Dermis microvascular lymphatic vessel endothelial cell (primary cell): ENCODE results near the gene RNU7-1. TPM values are rescaled to one million over a fixed set of nuclear protein-coding genes. Genes with fewer than 3 reads are reported as not detected.
A peak's percentile ranks its signal among the peaks of the same experiment; 100 is the strongest.

Experiments used
- DNase-seq, 2 donors: peaks; one replicate each; pipeline versions ENCODE4 v3.0.0 to v3.0.0-alpha.2; 2010; ENCODE audit warnings: low read depth in 2 of 2
- total RNA-seq: library from RNA; depleted of rRNA; stranded (reverse); fragments of >200 nt; gene quantifications from 2 replicates; pipeline ENCODE4 v1.2.1, GENCODE V29; 2014

The RNU7-1 gene
- total RNA-seq, 1 donor from 2014 or later = not detected

GRCh38 chr12:6963791-6964413 lies 20.3 kb downstream of the RNU7-1 start:
- DNase-seq = no peak

GRCh38 chr12:6964605-6965025 lies 21.0 kb downstream of the RNU7-1 start:
- DNase-seq = no peak

- peak; percentile 75 to 84 for DNase-seq
Measured at GRCh38 chr12:6965026-6965661, 21.5 kb downstream of the RNU7-1 start.

- DNase-seq = no peak
Measured at GRCh38 chr12:6965714-6966113, 22.1 kb downstream of the RNU7-1 start.

GRCh38 chr12:6966351-6966750 lies 22.7 kb downstream of the RNU7-1 start:
- DNase-seq = no peak

- no peak for DNase-seq
Measured at GRCh38 chr12:6967651-6968100, 24.1 kb downstream of the RNU7-1 start.

GRCh38 chr12:6968426-6968825 lies 24.8 kb downstream of the RNU7-1 start:
- no peak for DNase-seq

- DNase-seq = no peak
Measured at GRCh38 chr12:6970096-6970527, 26.5 kb downstream of the RNU7-1 start.

DNA sequence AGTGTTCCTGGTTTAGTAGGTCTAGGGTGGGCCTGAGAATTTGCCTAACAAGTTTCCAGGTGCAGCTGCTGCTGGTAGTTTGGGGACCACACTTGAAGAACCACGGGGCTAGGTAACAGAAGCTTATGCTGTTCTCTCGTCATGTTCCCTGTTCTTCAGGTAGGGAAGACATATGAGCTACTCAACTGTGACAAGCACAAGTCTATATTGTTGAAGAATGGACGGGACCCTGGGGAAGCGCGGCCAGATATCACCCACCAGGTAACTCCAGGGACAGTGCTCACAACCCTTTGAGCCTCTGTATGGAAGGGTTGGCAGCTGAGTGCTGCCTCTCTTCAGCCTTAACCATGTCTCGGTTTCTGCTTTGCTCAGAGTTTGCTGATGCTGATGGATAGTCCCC lies 30.6 kb downstream of the RNU7-1 start:
- no peak for DNase-seq

GRCh38 chr12:6975297-6976032 lies 31.8 kb downstream of the RNU7-1 start:
- DNase-seq = no peak

DNA sequence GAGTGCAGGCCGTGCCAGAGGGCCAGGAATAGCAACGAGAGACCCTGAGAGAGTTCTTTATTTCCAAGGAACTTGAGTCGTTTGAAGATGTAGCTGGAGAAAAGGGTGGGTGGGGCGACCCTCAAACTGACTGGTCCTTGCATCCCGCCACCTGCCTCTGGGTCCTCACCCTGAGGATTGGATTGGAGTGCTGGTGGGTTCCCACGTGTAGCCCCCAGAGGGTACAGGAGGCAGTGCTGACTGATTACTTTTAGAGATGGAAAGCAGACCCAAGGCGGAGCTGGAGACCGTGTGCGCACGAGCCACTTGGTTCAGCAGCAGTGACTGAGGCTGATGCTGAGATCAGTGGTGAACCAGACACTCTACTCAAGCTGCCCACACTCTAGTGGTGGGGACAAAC lies 34.0 kb downstream of the RNU7-1 start:
- no peak for DNase-seq

DNA sequence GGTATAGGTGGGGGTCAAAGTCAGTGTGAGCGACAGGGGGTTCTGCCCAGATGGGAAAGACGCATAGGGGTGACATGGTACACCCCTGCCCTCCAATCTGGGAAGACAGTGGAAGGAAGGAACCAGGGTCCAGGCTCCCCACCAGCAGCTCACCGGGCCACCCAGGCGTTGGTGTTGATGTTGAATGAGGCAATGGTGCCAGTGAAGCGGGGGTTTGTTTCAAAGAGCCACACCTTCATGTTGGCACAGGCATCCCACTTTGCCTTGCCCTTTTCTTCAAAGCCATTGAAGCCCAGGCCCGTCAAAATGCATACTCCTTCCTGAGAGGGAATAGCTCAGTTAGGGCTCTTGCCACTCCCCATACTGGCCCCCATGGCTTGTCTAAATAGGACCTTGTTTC lies 34.6 kb downstream of the RNU7-1 start:
- DNase-seq = no peak

DNA sequence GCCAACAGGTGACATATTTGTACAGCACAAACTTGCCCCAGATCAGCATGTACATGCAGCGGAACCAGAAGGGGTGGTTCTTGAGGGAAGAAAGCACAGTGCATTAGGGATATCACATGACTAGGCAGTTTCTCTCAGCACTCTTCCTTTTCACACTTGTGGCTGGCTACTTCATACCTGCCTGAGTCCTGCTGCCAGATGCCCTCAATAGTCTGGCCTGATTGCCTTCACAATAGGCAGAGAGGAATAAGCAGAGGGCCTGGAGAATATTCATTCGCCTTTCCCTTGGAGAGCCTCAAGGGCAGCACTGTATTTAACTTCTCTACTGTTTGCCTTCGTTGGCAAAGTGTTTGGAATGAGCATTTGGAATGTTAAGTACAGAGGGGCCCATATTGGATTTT lies 35.0 kb downstream of the RNU7-1 start:
- DNase-seq = no peak

DNA sequence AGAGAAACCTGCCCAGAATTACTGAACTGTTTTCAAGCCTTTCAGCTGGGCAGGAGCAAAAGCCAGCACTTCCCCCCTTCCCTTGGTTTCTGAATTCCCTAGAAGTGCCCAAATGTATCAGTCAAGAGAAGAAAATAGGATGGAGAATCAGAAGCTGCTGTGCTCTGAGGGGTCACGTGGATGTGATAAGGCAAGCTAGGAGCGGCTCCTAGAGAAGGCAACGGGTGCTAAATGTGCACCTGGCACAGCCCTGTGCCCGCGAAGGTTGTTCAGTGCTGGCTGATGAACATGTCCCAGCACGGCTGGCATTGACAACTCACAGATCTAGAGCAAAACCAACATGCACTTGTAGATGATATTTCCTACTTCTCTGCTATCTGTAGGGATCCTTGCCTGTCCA lies 35.4 kb downstream of the RNU7-1 start:
- no peak for DNase-seq

GRCh38 chr12:6979453-6979852 lies 35.8 kb downstream of the RNU7-1 start:
- DNase-seq = no peak

DNA sequence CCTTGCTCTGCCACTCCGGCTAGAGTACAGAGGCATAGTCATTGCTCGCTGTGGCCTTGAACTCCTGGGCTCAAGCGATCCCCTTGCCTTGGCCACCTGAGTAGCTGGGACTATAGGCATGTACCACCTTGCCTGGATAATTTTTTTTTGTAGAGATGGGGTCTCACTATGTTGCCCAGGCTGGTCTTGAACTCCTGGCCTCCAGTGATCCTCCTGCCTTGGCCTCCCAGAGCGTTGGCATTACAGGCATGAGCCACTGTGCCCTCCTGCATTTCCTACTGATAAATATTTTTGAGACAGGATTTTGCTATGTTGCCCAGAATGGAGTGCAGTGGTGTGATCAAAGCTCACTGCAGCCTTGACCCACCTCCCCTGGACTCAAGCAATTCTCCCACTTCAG lies 36.5 kb downstream of the RNU7-1 start:
- DNase-seq = no peak

DNA sequence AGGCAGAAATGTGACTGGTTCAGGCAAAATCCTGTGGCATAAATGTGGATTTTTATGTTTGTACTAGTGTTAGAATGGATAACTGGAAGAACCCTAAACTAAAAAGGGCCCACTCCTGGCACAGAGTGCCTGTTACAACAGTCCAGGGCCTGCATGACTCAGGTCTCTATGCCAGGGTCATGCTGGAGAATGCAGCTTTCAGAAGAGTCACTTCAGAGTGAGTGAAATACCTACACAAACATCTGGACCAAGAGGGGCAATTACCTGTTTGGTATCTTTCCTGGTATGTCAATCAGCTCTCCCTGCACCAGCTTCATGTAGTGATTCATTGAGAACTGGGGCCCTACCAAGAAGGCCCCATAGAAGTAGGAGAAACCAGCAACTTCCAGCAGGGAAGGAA lies 37.1 kb downstream of the RNU7-1 start:
- no peak for DNase-seq

DNA sequence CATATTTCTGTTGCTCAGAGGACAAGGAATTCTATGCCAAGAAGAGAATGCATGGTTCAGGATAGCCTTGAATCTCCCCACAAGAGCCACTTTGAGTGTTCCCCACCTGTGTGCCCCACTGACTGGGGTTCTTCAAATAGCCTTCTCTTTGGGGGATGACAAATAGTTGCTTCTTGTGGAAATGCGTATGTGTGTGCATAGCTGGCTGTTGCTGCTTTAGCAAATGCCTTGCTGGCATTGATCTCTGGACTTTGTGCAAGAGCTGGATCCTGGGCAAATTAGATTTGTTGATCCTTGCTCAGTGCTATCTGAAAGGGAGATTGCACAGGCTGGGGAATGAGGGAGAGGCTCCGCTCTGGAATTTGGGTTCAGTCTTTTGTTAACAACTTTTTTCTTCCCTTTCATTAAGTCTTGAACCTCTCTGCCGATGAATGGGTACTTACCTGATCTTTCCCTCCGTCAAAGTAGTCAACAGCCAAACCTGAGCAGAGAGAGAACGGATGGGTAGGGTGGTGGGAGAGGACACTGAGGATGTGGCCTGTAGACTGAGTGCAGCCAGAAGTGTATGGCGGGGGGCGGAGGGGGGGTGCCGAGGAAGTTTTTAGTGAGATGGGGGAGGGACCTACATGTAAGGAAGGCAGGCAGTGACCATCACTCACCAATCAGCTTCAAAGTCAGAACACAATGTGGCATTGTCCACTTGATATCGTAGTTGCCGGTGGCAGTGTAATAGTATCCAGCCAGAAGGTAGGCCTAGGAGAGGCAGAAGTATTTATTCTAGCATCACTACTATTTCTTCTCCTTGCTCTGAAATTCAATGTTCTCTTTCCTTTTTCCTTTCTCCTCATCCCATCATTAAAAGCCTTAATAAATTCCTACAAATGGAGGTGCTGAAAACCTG lies 37.8 kb downstream of the RNU7-1 start:
- DNase-seq = no peak

DNA sequence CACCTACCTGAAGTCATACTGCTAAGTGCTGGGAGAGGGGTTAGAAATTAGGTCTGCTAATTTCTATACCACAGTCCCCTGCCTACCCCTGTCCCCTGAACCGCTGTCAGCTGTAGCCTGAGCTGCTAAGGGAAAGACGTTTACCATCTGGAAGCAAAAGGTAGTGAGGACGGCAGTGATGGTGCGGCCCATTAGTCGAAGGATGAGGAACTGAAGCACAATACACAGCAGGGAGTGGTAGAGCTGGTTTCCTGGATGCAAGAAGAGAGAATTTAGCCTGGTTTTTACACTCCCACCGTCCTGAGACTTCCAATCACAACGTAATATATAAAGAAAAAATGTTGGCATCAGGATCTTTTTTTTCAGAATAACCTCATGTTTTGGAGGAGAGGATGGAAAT lies 38.9 kb downstream of the RNU7-1 start:
- DNase-seq = no peak

- no peak for DNase-seq
Measured at GRCh38 chr12:6987956-6988553, 44.4 kb downstream of the RNU7-1 start.
